HG03520 (cell line): ENCODE data around the gene BRI3BP.
"Not testable (repeated sequence)": the region's sequence is repeated elsewhere in the genome, so short reads cannot be mapped to it uniquely, and the experiment has no call there.

Experiments
- ATAC-seq: cut with Tn5 transposase; IDR thresholded peaks from one replicate; pipeline ENCODE4 v1.9.1; 2021; ENCODE audit warnings: mild to moderate bottlenecking, moderate library complexity; ENCODE audit not compliant: unreplicated experiment

Gene BRI3BP

DNA sequence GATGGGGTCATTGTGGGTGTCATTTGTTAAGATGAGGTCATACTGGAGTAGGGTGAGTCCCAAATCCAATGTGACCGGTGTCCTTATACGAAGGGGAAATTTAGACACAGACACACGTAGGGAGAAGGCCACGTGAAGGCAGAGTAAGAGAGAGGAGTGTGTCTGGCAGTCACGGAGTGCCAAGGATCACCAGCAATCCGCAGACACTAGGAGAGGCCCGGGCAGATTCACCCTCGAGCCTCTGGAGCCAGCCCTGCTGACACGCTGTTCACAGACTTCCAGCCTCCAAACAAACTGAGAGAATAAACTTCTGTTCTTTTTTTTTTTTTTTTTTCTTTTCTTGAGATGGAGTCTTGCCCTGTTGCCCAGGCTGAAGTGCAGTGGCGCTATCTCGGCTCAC, 24.9 kb downstream of the BRI3BP start:
- no peak for ATAC-seq

- ATAC-seq = no peak
Measured at GRCh38 chr12:125021096-125021495, 27.7 kb downstream of the BRI3BP start.

DNA sequence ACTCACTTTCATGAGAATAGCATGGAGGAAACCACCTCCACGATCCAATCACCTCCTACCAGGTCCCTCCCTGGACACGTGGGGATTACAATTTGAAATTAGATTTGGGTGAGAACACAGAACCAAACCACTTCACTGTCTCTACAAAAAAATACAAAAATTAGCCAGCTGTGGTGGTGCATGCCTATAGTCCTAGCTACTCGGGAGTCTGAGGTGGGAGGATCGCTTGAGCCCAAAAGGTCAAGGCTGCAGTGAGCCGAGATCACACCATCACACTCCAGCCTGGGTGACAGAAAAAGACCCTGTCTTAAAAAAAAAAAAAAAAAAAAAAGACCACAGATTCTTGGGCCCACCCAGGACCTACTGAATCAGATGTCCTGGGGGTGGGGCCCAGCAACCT, 28.3 kb downstream of the BRI3BP start:
- ATAC-seq = no peak

- ATAC-seq = no peak
Measured at GRCh38 chr12:125023065-125023464, 29.6 kb downstream of the BRI3BP start.

DNA sequence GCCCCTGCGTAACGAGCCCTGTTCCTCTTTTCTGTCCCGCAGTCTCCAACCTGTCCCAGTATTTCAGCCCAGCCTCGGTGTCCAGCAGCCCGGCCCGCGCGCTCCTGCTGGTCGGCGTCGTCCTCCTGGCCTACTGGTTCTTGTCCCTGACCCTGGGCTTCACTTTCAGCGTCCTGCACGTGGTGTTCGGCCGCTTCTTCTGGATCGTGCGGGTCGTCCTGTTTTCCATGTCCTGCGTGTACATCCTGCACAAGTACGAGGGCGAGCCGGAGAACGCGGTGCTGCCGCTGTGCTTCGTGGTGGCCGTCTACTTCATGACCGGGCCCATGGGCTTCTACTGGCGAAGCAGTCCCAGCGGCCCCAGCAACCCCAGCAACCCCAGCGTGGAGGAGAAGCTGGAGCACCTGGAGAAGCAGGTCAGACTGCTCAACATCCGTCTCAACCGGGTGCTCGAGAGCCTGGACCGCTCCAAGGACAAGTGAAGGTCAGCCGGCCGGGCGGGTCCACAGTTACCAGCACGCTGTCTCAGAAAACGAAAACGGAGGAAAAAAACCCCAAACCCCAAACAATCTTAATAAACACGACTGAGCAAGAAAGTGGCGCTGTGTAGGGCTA, 31.6 kb downstream of the BRI3BP start:
- ATAC-seq = no peak

DNA sequence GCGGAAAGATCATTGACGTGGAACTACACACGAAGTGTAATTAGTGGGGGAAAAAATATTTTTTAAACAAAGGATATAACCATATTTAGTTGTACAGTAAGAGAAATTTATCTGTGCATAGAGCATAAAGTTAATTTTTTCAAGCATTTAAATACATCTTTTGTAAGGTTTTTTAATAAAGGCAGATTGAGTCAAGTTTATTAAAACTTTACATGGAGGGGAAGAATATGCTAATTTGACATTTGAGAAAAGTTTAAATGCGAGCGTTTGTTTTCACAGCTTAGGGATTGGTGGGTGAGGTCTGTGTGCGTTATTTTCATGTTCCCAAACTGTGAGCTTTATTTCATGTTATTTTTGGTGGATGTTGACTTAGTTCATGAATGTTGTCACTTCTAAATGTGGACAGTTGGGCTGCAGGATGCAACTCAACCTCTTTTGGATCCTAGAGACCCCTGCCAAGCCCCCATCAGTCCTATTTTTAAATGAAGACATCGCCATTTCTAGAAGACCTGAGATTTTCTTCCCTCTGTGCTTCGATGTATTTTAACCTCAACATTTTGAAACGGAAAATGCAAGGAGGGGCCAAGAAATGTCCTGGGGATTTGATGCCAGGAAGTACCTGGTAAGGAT, 32.3 kb downstream of the BRI3BP start:
- ATAC-seq = no peak

DNA sequence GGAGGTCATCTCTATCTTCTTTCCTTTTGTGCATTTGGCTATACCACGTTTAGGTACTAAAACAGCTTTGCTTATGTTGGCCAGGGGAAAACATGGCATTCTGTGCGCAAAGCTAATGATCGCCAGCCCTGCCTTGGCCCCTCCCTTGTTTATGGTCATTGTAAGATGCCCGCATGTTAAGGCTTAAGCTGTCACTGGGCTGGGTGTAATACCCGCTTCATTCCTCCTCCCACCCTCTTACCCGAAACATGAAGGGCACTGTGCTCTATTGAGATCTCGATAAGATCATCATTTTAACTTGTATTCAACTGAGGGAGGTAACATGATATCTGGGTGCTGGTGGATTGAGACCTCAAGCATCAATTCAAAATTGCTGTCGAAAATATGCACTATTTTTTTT, 34.7 kb downstream of the BRI3BP start:
- no peak for ATAC-seq

- ATAC-seq = no peak
Measured at GRCh38 chr12:125029761-125030358, 36.4 kb downstream of the BRI3BP start.

- not testable (repeated sequence) for ATAC-seq
Measured at GRCh38 chr12:125031471-125031870, 38.0 kb downstream of the BRI3BP start.

GRCh38 chr12:125032466-125033152, 39.2 kb downstream of the BRI3BP start:
- no peak for ATAC-seq

- no peak for ATAC-seq
Measured at GRCh38 chr12:125033288-125033687, 39.8 kb downstream of the BRI3BP start.

DNA sequence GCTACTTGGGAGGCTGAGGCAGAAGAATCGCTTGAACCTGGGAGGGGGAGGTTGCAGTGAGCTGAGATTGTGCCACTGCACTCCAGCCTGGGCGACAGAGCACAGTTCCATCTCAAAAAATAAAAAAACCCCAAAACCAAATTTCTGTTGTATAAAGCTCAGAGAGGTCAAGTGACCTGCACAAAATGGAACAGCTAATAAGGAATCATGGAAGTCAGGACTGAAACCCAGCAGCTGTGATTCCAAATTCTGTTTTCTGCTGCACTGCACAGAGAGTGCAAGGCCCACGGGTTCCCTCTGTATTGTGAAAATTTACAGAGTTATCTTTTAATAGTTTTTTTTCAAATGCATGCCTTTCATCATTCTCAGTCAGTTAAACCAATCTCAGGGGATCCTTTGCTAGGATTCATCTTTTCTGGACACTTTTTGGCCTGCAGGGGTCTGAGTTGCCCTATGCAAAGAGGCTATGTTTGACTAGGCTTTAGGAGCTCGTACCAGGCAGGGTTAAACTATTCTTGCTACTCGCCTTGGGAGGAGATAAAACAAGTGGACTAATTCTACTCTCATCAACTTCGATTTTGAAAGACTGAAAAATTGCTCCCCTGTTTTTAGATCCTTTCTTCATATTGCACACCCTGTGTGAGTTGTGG, 45.7 kb downstream of the BRI3BP start:
- no peak for ATAC-seq

DNA sequence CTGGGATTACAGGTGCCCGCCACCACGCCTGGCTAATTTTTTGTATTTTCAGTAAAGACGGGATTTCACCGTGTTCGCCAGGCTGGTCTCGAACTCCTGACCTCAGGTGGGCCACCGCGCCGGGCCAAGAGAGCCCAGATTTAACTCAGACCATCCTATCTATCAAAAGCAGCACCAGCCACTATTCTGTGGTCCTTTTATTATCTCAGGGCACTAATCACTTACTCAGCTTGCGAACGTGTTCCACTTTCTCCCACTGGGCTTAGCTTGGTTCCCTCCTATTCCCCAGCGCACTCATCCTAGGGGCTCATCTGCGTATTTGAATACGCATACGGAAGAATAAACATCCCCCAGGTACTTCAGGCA, 55.6 kb downstream of the BRI3BP start:
- ATAC-seq = no peak

DNA sequence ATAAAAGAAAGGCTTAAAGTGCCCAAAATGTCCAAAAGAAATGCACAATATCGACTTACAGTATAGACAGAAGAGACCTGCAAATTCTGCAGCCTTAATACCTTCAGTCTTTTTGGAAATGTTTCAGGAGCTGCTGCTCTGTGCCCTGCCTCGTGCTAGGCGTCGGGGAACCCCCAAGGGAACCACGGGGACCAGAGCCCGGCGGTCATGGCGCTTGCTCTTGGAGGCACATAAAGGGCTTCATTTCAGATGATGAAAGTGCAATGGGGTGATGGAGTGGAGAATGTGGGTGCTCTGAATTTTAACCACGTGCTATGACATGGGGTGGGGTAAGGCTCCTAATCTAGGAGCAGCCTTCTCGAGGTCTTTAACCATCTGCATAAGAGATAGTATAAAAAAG, 57.0 kb downstream of the BRI3BP start:
- no peak for ATAC-seq

GRCh38 chr12:125050868-125051267, 57.4 kb downstream of the BRI3BP start:
- no peak for ATAC-seq

GRCh38 chr12:125053821-125054220, 60.4 kb downstream of the BRI3BP start:
- ATAC-seq = no peak

DNA sequence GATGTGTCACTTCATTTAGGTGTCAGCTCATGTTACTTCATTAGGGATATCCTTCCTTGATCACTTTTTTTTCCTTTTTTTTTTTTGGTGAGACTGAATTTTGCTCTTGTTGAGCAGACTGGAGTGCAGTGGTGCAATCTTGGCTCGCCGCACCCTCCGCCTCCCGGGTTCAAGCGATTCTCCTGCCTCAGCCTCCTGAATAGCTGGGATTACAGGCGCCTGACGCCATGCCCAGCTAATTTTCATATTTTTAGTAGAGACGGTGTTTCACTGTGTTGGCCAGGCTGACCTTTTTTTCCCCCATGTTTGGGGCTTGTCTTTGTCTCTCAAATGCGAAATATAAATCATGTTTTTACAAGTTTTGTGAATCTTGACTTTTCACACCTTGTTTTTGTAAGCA, 62.1 kb downstream of the BRI3BP start:
- no peak for ATAC-seq

DNA sequence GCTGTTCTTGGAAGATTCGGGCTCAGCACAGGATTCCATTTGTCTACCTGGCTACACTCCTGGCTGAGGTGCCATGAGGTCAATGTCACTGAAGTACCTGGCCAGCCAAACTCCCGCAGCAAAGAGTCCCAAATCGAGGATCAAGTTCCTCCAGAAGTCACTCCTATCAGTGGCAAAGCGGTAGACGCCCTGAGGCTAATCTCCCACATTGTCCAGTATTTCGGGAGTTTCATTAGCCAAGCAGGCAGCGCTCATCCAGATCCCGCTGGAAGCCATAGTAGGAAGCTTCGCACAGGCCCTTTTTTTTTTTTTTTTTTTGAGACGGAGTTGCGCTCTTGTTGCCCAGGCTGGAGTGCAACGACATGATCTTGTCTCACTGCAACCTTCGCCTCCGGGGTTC, 62.9 kb downstream of the BRI3BP start:
- no peak for ATAC-seq

GRCh38 chr12:125057708-125058107, 64.3 kb downstream of the BRI3BP start:
- ATAC-seq = no peak

DNA sequence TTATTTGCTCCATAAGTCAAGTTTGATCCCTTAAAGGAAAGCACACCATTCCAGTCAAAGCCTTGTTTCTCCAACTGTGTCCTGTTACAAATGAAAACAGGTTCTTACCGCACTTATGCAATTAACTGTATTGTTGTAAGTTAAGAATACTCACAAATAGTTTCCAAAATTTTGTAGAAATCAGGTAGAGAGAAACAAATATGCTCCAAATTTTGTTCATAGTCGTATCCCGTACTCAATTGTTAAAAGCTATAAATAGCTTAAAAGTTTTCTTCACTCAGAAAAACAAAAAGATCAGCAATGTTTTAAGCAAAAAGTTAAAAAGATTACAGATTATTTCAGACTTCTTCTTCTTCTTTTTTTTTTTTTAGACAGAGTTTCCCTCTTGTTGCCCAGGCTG, 67.8 kb downstream of the BRI3BP start:
- ATAC-seq = no peak

DNA sequence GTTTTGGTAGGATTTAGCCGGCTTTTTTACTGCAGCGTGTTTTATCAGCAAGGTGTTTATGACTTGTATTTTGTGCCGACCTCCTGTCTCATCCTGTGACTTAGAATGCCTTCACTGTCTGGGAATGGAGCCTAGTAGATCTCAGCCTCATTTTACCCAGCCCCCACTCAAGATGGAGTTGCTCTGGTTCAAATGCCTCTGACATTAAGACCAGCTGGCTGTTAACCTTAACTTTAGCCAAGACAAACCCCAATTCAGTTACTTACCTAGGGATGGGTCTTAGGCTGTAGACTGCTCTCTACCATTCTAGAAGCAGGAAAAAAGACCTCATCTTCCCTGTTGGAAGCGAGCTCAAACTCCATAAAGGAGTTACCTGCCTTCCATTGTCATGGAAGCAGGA, 70.1 kb downstream of the BRI3BP start:
- not testable (repeated sequence) for ATAC-seq

GRCh38 chr12:125064492-125064891, 71.0 kb downstream of the BRI3BP start:
- no peak for ATAC-seq
